ENCODE results near the gene DUT.
"Not testable (repeated sequence)": the region's sequence is repeated elsewhere in the genome, so short reads cannot be mapped to it uniquely, and the experiment has no call there.

Gene DUT

GRCh38 chr15:48330855-48331795 is at the start of gene DUT:
TSS of gene DUT (plus strand) at chr15:48331429. CDS start at chr15:48331516, 87 bp downstream.
- peak; percentile 77 to 79 for DNase-seq

GRCh38 chr15:48281674-48282073 is 49.6 kb upstream of the DUT start:
- DNase-seq, result no peak

GRCh38 chr15:48282216-48282615 is 49.0 kb upstream of the DUT start:
- no peak for DNase-seq

- no peak for DNase-seq
Measured at GRCh38 chr15:48283396-48284145, 47.7 kb upstream of the DUT start.

GRCh38 chr15:48285329-48286214 is 45.7 kb upstream of the DUT start:
- DNase-seq, result peak; percentile 26 to 54

GRCh38 chr15:48289628-48290027 is 41.6 kb upstream of the DUT start:
- DNase-seq, result no peak

- DNase-seq, result no peak
Measured at GRCh38 chr15:48292458-48292857, 38.8 kb upstream of the DUT start.

- DNase-seq, result no peak
Measured at GRCh38 chr15:48297668-48298067, 33.6 kb upstream of the DUT start.

GRCh38 chr15:48298914-48299313 is 32.3 kb upstream of the DUT start:
- DNase-seq, result no peak

GRCh38 chr15:48300038-48300437 is 31.2 kb upstream of the DUT start:
- no peak for DNase-seq

GRCh38 chr15:48304398-48304797 is 26.8 kb upstream of the DUT start:
- no peak for DNase-seq

GRCh38 chr15:48306639-48307038 is 24.6 kb upstream of the DUT start:
- DNase-seq, result no peak

- DNase-seq, result no peak
Measured at GRCh38 chr15:48307586-48307985, 23.6 kb upstream of the DUT start.

- no peak for DNase-seq
Measured at GRCh38 chr15:48309740-48310139, 21.5 kb upstream of the DUT start.

- no peak for DNase-seq
Measured at GRCh38 chr15:48313216-48313615, 18.0 kb upstream of the DUT start.

GRCh38 chr15:48315041-48315440 is 16.2 kb upstream of the DUT start:
- no peak for DNase-seq

GRCh38 chr15:48317221-48317620 is 14.0 kb upstream of the DUT start:
- no peak for DNase-seq

GRCh38 chr15:48318131-48318530 is 13.1 kb upstream of the DUT start:
- no peak for DNase-seq

- DNase-seq, result no peak
Measured at GRCh38 chr15:48323294-48323693, 7.9 kb upstream of the DUT start.

GRCh38 chr15:48324949-48325348 is 6.3 kb upstream of the DUT start:
- DNase-seq, result no peak

GRCh38 chr15:48325400-48325799 is 5.8 kb upstream of the DUT start:
- no peak for DNase-seq

GRCh38 chr15:48326180-48326579 is 5.0 kb upstream of the DUT start:
- DNase-seq, result not testable (repeated sequence)
